GM19452 (cell line): ENCODE data around the gene ARAP1.

Experiments
- ATAC-seq: cut with Tn5 transposase; IDR thresholded peaks from one replicate; pipeline ENCODE4 v1.9.1; 2021; ENCODE audit not compliant: unreplicated experiment

Gene ARAP1

DNA sequence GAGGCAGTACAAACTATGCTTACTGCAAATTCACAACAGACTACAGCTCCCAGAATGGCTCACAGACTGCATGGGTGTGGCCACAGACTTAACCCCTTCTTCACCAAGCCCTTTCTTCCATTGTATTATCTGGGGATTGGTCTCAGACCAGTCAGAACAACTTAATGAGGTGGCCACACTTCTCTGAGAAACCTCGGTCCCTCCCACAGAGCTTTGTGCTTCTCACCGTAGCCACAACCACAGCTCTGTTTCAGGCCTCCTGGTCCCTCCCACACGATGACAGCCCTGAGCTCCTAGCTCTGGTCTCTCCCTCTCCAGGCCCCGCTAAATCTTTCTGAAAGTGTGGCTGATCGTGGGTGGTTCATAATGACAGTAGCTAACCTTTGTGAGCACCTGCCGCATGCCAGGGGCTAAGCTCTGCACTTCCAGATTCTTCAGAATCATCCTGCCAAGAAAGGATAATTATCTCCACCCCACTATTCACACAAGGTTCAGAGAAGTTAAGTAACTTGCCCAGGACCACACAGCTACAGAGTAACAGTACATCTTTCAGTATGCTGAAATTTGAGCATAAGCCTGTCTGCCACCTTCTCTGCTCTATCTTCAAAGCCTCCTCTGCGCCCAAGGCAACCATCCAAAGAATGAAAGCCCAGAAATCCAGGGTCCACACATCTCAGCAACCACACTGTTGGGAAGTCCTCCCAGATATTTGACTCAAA lies 83.4 kb downstream of the ARAP1 start:
- peak; percentile 85 for ATAC-seq

DNA sequence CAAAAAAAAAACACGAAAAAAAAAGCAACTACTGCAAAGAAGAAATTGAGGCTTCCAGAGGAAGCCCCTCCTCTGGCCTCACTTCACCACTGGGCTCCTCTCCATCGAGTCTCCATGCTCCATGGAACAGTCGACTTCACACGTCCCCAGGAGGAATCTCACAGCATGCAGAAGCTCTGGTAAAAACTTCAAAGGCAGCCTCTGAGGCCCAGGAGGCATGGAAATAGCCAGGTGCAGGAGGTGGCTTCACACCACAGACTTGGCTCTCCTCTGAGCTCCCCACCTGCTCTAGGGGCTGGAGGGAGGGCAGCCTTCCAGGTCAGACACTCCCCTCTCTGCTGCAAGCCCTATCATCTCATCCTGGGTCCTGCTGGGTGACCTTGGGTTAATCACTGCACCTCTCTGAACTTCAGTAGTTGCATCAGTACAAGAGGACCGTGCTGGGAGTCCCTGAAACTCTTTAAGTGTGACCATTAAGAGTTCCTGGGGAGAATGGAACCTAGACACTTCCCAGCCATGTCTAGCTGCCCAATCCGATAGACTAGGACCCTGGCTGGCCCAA lies 86.2 kb downstream of the ARAP1 start:
- no peak for ATAC-seq

DNA sequence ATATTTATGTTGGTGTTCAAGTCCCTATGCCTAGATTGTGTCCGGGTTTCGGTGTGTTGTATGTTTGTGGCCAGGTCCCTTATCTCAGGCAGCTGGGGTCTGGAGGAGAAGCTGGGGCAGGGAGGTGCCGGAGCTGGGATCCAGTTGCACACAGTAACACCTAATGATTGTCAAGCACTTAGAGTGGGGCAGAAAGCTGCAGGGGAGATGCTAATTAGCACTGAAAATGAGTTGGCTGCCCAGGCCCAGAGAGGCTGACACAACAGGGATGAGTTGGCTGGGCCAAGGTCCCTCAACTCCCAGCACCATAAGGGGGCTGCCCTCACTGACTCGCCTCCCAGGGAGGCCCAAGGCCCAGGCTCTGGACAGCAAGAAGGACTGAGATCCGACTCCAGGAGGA lies 90.2 kb downstream of the ARAP1 start:
- no peak for ATAC-seq

DNA sequence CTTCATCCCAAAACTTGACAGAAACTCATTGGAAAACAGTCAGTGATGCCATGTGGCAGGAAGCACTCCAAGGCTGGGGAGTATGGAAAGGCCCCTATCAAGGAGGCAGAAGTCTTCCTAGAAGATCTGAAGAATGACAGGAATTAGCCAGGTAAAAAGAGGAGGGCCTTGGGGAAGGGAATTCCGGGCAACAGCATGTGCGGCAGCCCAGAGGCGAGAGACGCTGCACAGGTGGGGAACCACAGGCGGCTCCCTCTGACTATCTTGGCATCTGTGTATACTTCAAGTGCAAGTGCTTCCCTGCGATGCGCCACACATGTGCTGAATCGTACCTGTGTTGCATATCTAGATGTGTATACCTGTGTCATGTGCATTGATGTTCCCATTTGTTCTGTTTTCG lies 90.7 kb downstream of the ARAP1 start:
- ATAC-seq, result no peak

DNA sequence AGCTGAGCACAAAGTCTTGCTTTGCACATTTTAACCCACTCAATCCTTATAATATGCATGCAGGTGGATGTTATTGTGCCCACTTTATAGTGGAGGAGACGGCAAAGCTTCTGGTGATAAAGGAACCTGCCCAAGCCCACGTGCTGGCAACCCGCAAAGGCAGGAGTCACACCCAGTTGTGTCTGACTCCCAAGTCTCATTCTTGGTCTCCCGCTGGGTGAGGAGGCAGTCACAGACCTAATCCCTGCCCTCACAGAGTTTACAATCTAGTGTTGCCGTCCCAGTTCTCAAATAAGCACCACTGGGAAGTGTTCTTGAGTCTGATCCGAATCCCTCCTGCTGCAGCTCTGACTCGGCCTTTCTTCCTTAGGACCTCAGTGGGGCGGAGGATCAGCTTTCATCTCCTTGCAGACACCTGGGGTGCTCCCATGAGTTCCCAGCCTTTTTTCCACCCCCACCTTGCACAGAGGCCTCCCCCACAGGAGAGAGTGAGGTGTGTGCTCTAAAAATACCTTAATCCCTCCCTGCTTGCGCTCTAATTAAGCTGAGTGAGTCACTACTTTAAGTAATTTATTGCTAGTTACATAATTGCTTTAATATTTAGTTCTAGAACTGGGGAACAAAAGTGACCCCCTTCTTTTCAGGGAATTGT lies 93.1 kb downstream of the ARAP1 start:
- ATAC-seq, result no peak

DNA sequence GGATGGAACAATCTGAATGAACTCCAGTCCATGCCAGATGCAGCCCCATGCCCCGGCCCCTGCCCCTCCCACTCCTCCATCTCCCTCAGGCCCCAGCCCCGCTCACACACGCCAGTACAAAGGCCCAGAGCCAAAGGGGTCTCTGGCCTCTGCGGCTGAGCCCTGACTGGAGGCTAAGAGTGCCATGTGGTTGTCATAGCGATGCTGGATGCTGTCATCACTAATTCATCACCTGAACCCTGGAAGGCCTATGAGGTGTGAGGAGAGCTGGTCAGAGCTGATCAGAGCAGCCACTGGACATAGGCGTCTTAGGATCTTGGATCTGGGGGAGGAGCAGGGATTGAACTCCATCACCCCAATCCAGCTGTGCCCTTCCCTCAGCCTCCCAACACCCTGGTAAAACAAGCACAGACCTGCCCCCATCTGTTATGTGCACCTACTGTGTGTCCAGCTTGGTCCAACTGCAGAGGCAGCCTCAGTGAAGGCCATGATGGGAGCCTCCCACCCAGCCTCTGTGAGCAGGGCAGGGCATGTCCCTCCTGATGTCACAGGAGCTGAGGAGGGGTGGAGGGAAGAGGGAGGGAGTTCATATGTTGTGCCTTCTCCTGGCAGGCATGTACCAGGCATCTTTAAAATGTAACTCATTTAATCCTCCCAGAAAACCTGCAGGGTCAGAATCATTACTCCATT lies 94.7 kb downstream of the ARAP1 start:
- ATAC-seq, result no peak

DNA sequence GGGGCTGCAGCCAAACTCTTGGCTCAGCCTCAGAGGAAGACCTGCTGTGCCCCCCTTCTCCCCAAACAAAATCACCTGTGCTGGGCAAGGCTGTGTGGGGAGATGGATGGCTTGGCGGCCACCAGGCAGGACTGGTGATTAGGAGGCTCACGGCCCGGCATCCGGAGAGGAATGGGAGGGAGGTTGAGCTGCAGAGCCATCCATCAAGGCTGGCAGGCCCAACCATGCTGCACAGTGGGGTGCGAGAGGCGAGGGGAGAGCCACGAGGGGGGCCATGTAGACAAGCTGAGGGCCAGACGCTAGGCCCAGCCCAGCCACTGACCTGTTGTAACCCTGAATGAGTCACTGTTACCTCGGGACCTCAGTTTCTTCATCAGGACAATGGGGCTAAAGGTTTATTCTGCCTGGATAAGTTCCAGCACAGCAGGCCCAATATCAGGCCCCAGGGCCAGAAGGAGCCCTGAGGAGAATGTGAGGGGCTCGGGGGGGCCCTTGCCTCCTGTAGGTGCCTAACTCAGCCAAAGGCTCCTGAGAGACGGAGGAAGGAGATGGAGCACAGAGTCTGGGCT lies 96.2 kb downstream of the ARAP1 start:
- no peak for ATAC-seq

DNA sequence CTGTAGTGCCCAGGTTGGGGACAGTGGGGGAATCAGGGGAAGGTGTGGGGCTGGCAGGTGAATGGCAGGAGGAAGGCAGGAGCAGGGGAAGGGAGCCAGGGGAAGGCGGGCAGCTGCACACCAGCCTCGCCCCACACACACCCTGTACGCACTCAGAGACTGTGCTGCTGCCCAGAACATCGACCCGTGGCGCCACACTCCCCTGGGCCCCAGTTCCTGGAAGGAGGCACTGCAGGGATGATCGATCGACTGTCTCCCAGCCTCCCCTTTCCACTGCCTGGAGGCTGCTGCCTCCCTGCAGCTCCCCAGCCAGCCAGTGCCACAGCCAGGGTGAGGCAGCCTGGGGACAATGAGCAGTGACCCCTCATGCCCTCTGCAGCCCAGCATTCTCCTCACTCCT lies 97.2 kb downstream of the ARAP1 start:
- ATAC-seq, result no peak

DNA sequence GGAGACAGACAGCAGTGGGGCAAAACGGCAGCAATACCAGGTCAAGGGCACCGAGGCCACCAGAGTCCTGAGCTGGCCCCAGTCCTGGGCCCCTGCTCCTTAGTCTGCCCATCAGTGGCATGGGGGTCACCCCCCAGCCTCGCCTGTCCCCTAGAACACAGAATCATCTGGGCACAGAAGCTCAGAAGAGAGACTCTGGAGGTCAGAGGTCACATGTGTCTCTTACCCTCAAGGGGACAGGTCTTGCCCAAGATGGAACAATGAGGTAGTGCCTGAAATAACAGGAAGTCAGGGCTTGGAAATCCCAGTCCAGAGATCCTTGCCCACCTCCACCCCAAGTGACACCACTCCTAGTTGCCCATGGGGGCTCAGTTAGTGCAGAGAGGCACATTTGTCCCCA lies 98.6 kb downstream of the ARAP1 start:
- ATAC-seq, result no peak

DNA sequence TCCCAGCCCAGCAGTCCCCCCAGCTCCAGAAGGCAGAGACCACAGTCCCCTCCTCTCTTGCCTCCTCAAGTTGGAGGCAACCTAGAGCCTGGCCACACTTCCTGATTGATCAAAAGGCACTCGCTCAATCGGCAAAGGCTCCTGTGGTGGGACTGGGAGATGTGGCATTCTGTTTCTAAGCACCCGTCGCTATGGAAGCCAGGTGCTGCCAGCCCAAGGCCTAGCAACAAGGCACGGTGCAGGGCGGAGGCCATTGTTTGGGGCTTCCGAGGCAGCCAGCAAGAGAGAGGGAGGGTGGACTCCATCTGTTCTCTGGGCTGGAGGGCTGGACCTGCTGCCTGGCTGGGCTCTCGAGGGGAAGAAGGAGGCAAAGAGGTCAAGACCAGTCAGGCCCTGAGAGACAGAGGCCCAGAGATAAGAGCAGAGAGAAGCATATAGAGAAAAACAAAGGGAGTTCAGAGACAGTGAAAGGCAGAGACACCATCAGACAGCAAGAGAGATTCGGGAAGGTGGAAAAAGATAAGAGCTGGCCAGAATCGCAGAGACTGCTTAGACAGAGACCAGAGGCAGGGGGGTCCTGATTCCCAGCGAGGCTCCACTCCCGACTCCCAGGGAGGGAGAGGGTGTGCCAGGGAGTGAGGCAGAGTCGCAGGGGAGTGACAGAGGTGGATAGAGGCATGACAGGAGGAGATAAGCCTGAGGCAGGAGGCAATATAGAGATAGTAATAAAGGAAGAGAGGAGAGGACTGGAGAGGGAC lies 99.2 kb downstream of the ARAP1 start:
- no peak for ATAC-seq

DNA sequence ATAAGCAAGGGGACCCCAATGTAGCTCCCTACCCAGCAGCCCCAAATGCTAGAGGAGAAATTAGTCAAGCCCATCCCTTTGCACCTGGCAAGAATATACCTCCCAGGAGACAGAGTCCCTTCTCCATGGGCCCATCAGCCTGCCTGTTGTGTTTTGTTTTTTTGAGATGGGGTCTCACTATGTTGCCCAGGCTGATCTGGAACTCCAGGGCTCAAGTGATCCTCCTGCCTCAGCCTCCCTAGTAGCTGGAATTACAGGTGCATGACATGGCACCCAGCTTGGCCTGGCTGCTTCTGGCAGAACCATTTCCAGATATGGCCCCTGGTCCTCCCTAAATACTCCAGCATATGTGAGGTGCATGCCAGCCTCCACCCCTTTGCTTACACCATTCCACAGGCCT lies 100.1 kb downstream of the ARAP1 start:
- no peak for ATAC-seq

DNA sequence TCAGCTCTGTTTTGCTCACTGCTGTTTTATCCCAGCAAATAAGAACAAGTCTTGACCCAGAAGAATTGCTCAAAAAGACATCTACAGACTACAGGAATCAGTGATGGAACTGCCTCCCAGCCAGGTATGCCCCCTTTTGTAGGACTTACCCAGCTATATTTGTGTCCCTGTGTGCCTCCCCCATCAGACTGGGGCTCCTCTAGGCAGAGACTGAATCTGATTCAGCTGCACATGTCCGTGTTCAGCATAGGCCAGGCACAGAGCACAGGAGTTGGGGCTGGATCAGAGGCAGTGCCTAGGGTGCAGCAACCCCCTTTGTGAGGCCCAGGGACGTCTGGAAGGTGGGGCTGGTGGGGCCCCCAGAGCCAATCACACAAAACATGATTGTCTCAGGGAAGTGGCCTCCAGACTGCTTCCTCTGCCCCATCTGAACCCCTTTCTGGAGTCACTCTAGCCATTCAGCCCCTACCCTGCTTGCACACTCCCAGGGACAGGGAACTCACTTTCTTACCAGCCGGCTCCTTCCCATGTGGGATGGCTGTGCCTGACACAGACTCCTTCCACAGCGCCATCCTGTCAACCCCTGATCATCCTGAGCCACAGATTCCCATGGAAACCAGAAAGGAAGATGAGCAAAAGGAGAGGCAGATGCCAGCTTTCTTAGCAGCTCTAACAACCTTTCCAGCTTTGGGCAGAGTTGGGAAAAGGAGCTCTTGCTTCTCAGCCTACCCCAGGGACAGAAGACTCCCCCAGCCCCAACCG lies 102.8 kb downstream of the ARAP1 start:
- ATAC-seq, result no peak

DNA sequence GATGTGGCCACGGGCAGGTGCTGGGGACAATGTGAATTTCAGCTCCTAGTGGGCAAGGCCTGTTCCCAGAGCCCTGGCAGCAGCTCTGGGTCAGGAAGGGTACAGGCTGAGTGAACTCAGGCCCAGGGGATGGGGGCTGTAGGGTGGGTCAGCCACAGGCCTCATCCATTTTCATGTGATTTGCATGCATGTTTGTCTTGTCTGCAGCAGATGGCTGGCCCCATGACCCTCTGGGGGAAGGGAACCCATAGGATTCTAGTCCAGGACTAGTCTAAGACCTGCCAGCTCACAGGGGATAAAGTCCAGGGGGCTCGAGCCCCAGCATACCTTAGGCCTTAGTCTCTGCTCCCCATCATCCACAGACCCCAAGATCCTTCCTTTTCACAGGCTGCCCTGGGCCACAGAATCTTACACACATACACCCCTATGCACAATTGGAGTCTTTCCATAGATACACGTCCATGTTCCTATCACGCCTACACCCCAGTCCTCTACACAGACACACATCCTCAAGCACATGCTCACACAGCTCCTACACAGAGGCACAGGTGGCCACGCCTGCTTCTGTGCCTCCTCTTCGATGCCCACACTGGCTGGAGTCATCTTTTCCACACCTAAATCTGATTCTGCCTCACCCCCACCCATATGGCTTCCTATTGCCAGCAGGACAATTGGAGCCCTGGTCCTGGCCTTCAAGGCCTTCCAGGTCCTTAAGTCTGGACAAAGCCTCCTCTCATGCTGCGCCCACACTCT lies 103.6 kb downstream of the ARAP1 start:
- no peak for ATAC-seq

DNA sequence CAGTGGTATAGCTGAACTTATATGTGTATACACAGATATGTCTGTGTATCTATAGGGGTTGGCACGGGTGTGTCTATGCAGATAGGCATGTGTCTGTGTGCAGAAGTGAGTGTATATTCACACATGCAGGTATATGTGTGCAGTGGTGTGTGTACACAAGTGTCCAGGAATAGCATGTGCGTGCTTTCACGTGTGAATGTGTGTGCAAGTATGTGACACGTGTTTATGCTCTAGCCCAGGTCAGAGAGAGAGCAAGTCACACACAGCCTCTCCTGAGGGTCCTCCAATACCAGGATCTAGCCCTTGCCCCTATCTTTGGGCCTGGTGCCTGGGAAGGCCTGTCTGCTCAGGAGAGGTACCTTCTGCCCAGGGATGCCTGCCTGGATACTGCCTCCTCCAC lies 104.3 kb downstream of the ARAP1 start:
- ATAC-seq, result no peak

DNA sequence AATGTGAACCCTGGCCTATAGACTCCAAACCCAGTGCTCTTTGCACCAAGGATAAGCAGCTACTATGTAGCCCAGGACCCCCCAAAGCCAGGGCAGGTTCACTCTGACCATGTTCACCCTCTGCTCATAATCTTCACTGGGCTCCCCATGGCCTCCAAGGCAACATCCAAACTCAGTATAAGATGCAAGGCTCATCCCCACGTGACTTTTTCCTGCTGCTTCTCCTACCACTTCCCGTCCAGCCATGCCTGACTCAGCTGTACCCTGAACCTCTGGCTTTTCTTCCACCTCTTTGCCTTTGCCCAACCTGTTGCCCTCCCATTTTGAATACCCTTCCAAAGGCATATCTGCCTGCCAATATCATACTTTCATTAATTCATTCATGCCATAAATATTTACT lies 105.7 kb downstream of the ARAP1 start:
- ATAC-seq, result no peak

DNA sequence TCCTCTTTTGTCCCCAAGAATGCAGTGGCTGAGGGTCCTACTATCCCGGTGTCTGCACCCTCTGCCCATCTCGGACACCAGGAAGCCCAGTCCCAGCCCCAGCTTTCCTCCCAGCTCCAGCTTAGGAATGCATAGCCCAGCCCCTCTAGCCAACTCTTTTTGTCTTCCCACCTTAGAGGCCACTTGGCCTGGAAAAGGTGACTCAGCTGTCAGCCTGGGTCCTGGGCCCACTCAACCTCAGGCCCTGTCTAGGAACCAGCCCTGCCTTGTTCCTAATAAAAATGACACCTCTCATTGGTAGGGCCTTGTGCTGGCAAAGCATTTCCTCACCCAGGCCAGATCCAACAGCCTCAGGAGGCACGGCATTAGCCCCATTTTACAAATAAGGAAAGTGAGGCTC lies 106.2 kb downstream of the ARAP1 start:
- no peak for ATAC-seq

DNA sequence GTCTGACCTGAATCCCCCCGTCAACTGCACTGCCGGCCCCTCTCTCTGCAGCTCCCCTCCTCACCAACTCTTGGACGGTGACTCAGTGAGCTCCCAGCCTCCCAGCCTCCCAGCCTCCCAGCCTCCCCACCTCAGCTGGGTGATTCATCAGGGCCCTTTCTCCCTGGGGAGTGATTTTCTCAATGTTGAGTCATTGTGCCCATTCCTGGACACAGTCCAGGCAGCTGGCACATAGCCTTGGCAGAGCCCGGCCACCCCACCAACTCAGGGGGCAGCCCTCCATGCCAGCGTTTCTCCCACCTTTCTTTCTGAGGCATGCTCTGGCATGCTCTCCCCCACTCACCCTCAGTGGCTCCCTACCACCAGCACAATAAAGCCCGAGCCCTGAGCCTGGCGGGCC lies 108.7 kb downstream of the ARAP1 start:
- no peak for ATAC-seq

DNA sequence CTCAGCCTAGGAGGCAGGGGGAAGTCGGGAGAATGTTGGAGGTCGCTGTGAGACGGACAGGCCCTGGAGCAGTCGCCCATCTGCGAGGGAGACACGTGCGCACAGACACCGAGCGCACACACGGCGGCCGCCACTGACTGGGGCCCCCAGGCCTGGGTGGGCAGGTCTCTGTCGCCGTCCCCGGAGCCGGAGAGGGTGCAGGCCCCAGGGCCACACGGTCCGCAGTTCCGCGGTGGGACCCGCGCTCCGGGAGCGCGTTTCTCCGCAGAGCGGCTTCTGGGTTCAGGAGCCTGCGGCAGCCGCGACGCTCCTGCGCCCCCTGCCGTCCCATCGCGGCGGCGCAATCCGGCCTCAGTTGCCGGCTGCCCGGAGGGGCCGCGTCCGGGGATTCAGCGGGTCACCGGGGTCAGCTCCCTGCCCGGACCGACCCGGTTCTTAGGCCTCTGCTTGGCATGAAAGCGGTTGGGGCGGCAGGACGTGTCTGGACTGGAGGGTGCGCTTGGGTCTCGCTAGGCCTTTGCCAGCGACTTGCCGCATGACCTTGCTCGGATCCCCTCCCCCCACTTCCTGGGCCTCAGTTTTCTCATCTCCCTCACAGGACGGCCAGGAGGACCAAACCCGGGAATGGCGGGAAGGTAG lies 109.2 kb downstream of the ARAP1 start:
- ATAC-seq, result peak; percentile 63
